ENCODE measurements around the gene WDR93.
"Not testable (repeated sequence)": the region's sequence is repeated elsewhere in the genome, so short reads cannot be mapped to it uniquely, and the experiment has no call there.

The WDR93 gene

DNA sequence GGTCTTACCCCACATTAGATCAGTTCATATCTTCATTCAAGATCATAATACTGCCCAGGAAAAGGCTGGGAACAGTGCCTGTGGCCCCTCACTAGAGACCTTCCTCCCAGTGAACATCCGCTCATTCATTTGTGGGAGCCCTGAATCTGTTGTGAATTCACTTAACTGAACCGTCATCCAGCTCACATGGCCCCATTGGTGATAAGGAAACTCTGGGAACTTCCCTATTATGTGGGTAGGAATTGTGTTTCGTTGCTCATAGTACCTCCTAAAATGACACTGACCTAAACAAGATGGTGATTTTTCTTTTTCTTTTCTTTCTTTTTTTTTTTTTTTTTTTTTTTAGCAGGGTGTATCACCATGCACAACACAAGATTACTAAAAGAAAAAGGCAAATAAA is 78.8 kb downstream of the WDR93 start:
- DNase-seq (ENCODE audit: low read depth) = no peak

DNA sequence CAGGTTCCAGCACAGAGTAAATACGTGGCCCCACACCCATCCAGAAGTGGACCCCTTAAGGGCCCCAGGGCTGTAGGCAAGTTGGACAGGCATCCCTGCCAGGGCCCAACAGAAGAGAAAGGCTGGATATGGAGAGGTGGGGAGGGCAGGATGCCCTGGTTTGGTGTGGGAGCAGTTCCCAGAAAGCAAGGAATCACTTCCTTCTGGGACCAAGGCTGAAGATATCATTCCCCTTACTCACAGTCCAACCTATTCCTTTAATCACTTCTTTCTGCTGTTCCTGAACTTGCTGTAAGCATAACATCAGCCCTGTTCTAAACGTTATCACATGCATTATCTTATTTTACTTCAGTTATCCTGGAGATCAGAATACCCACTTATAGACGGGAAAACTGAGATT is 79.4 kb downstream of the WDR93 start:
- DNase-seq (ENCODE audit: low read depth) = peak; percentile 23

GRCh38 chr15:89772932-89773583 is 82.4 kb downstream of the WDR93 start:
- DNase-seq (ENCODE audit: low read depth) = peak; percentile 49

DNA sequence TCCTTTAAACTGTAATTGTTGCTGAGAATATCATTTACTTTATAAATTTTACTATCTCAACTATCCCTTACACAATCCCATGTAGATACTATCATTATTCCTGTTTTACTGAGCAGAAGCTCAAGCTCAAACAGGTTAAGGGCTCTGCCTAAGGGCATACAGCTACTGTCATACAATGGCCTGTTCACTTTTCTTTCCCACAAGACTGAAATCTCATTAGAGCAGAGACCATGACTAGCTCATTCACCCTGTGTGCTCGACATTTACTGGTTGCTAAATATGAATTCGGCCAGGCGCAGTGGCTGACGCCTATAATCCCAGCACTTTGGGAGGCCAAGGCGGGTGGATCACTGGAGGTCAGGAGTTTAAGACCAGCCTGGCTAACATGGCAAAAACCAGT is 83.9 kb downstream of the WDR93 start:
- DNase-seq (ENCODE audit: low read depth) = no peak

DNA sequence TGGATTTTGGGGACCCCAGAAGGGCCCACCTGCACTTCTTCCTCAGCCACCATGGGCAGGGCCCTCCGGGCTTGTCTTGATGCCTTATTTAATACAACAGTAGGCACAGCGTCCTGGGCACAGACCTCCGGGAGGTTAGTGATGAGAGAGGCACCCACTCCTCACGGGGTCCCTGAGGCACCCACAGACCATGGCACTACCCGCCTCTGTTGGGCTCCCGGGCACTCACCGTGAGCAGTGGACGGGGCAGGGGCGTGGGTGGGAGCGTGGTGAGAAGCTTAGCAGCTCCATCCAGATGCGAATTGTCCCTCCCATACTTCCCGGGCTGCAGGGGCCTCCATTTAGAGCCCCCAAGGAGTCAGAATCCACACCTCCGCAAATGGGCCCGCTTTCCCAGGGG is 85.2 kb downstream of the WDR93 start:
- DNase-seq (ENCODE audit: low read depth) = no peak

GRCh38 chr15:89776274-89777072 is 85.9 kb downstream of the WDR93 start, which contains the start of gene MESP2:
MESP2 (plus strand) TSS chr15:89776332; CDS start chr15:89776358, 26 bp downstream.
- DNase-seq (ENCODE audit: low read depth) = peak; percentile 60

DNA sequence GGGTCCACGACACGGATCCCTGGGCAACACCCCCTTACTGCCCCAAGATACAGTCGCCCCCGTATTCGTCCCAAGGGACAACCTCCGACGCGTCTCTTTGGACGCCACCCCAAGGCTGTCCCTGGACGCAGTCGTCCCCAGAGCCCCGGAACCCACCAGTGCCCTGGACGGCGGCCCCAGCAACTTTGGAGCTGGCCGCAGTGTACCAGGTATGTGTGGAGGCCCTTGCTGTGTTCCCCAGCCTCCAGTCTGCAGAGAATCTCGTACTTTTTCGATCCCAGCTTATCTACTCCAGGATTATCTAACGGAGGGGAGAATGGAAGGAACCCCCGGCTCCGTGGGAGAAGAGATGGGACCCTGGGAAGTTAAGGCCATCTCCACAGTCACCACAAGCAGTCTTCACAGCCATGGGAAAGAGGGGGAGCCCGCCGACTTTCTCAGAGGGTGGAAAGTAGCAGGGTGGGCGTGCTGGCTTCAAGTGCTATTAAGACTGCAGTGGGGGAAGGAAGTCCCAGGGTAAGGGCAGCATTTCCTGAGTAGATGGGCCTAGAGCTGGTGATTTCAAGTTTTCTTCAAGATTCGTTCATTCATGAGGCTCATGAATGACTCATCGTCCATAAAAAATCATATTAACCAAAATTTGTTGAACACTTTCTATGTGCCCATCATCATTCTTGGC is 86.6 kb downstream of the WDR93 start:
- no peak for DNase-seq (ENCODE audit: low read depth)

GRCh38 chr15:89777782-89778380 is 87.3 kb downstream of the WDR93 start:
- DNase-seq (ENCODE audit: low read depth) = no peak

DNA sequence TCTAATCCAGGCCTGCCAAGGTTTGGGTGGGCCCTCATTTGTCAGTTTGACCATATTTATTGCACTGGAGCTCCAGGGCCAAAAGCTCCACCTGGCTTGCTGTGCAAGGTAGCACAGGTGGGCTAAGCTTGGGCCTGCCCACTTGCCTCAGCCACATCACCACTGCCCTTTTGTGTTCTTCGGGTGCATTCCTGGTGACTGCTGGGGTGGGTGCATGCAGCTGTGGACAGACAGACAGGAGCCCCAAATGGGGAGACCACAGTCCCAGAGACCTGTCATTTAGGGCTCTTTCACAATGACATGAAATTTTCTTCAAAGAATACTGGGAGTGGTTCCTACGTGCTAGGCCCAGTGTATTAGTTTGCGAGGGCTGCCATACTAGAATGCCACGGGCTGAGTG is 88.2 kb downstream of the WDR93 start:
- no peak for DNase-seq (ENCODE audit: low read depth)

- no peak for DNase-seq (ENCODE audit: low read depth)
These were observed 90.0 kb downstream of the WDR93 start for GRCh38 chr15:89780601-89781000.

GRCh38 chr15:89781055-89781454 is 90.4 kb downstream of the WDR93 start:
- DNase-seq (ENCODE audit: low read depth) = no peak

DNA sequence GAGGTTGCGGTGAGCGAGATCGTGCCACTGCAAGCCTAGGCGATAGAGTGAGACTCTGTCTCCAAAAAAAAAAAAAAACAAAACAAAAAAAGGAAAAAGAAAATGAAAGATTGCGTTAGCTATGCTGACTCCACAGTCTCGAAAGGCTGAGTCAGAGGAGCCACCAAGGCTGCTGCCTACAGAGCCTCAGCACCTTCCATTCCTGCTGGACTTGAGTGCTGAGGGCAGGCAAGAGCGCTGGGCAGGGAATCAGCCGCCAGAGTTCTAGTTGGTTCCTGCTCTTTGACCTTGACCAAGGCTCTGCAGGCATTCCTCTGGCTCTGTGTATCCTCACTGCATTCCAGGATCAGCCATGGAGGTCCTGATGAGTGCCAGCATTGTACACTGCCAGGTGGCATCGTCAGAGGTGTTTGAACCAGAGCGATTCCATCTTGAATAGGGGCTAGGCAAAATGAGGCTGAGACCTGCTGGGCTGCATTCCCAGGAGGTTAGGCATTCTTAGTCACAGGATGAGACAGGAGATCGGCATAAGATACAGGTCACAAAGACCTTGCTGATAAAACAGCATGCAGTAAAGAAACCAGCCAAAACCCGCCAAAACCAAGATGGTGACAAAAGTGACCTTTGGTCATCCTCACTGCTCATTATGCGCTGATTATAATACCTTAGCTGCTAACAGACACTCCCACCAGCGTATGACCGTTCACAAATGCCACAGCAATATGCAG is 91.4 kb downstream of the WDR93 start:
- DNase-seq (ENCODE audit: low read depth) = peak; percentile 78

DNA sequence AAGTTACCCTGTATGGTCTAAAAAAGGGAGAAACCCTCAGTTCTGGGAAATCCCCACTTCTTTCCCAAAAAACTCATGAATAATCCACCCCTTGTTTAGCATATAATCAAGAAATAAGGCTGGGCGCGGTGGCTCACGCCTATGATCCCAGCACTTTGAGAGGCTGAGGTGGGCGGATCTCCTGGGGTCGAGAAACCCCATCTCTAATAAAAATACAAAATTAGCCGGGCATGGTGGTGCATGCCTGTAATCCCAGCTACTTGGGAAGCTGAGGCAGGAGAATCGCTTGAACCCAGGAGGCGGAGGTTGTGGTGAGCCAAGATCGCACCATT is 92.0 kb downstream of the WDR93 start:
- DNase-seq (ENCODE audit: low read depth) = not testable (repeated sequence)

GRCh38 chr15:89783111-89783860 is 92.7 kb downstream of the WDR93 start:
- no peak for DNase-seq (ENCODE audit: low read depth)

- no peak for DNase-seq (ENCODE audit: low read depth)
These were observed 93.5 kb downstream of the WDR93 start for GRCh38 chr15:89783861-89784685.

- no peak for DNase-seq (ENCODE audit: low read depth)
These were observed 94.0 kb downstream of the WDR93 start for GRCh38 chr15:89784686-89784960.

DNA sequence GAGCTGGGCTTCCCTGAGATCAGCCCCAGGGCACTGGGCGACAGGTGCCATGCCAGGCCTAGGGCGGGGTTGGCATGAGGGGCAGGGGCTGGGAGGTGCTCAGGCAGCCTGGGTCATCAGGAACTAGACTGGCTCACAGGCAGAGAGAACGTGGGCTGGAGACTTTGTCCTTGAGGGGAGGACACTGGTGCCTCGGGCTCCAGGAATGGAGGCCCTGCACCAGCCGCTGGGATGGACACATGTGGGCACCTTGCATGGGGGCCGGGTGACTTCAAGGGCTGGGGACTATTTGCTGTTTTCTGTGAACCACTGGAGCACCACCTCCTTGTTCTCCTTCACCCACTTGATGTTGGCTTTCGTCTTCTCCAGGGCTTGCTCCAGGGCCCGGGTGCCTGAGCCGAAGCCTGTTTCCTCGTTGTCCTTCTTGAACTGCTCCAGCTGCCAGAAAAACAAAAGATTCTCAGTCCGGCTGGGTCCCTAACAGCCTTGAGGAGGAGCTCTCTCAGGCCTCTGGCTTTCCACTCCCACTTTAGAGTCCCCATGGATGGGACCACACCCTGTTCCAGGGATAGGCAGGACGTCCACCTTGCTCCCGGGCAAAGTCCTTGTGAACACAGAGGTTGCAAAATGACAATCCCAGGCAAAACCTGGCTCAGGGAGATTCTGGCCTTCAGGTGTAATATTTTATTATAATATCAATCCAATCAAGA is 94.6 kb downstream of the WDR93 start:
- no peak for DNase-seq (ENCODE audit: low read depth)

DNA sequence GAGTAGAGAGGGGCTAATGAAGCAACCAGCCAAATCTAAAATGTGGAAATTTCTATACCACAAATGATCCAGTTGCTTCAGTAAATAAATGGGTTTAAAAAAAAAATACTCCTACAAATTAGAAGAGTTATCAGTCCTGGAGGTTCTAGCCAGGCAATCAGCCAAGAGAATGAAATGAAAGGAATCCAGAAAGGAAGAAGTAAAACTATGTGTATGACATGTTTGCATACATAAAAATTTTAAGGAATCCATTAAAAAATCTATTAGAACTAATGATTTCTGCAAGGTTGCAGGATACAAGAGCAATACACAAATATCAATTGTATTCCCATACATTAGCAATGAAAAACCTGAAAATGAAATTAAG is 95.1 kb downstream of the WDR93 start:
- peak; percentile 73 for DNase-seq (ENCODE audit: low read depth)

DNA sequence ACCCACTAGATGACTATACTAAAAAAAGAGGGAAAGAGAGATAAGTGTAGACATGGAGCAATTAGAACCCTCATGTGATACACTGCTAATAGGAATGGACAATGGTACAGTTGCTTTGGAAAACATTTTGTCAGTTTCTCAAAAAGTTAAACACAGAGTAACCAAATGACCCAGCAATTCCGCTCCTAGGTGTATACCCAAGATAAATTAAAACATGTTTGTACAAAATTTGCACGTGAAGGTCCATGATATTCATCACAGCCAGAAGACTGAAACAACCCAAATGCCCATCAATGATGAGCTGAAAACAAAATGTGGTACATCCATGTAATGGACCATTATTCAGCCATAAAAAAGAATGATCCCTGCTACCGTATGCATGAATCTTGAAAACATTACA is 97.3 kb downstream of the WDR93 start:
- no peak for DNase-seq (ENCODE audit: low read depth)

GRCh38 chr15:89788585-89788984 is 98.0 kb downstream of the WDR93 start:
- not testable (repeated sequence) for DNase-seq (ENCODE audit: low read depth)
